WTC11 (cell line): Measurements from ENCODE around the gene KLHDC8A. TPM values are rescaled to one million over a fixed set of nuclear protein-coding genes. Genes with fewer than 3 reads are reported as not detected.

Experiments
- ATAC-seq: fragments of 200-7000 bp; cut with Tn5 transposase; 2 replicates; pipeline ENCODE4 v1.10.0; 2021; ENCODE audit warnings: mild to moderate bottlenecking, moderate library complexity
- CTCF ChIA-PET: fragments of 300-600 bp; sonication (Branson Sonifier 250); formaldehyde crosslinking; loops from one replicate; lab custom pipeline; 2021; ENCODE audit warnings: antibody characterized with exemption; lab: Charles Lee
- POLR2A ChIA-PET: fragments of 350-600 bp; sonication (Branson Sonifier 250); formaldehyde crosslinking; loops from one replicate; lab custom pipeline; 2021; ENCODE audit warnings: antibody characterized with exemption; lab: Charles Lee
- DNase-seq: peaks from one replicate; pipeline ENCODE4 v3.0.0; 2021; ENCODE audit warnings: low spot score
- H3K27ac Mint-ChIP-seq: 2 replicates; pipeline ENCODE4 v1.8.0; 2021; ENCODE audit warnings: mixed read lengths
- H3K27me3 Mint-ChIP-seq: 2 replicates; pipeline ENCODE4 v1.8.0; 2021; ENCODE audit warnings: low read depth, mild to moderate bottlenecking, moderate library complexity, mixed read lengths
- H3K36me3 Mint-ChIP-seq: 2 replicates; pipeline ENCODE4 v1.8.0; 2021; ENCODE audit warnings: mixed read lengths
- H3K4me1 Mint-ChIP-seq: 2 replicates; pipeline ENCODE4 v1.8.0; 2022; ENCODE audit warnings: mixed read lengths
- H3K4me3 Mint-ChIP-seq: 2 replicates; pipeline ENCODE4 v1.8.0; 2021; ENCODE audit warnings: mild to moderate bottlenecking, moderate library complexity, mixed read lengths
- H3K9me3 Mint-ChIP-seq: 2 replicates; pipeline ENCODE4 v1.8.0; 2021; ENCODE audit warnings: mixed read lengths
- CTCF ChIP-seq: fragments of 200-600 bp; IDR thresholded peaks from 2 replicates; pipeline ENCODE4 v1.8.0; 2022; ENCODE audit warnings: antibody characterized with exemption
- E2F4 ChIP-seq: sonication (generic); formaldehyde crosslinking; IDR thresholded peaks from 2 replicates; pipeline ENCODE4 v1.8.1; 2022; ENCODE audit warnings: low read depth, mild to moderate bottlenecking, moderate library complexity, missing genetic modification reagents, borderline replicate concordance
- ERG ChIP-seq: fragments of 250-450 bp; sonication (Bioruptor Pico); IDR thresholded peaks from 2 replicates; pipeline ENCODE4 v1.8.0; 2021; ENCODE audit warnings: mild to moderate bottlenecking
- FOXJ3 ChIP-seq: sonication (generic); formaldehyde crosslinking; IDR thresholded peaks from 2 replicates; pipeline ENCODE4 v1.9.0; 2021; ENCODE audit warnings: missing genetic modification reagents, mild to moderate bottlenecking, borderline replicate concordance
- JAZF1 ChIP-seq: fragments of 250-450 bp; sonication (Bioruptor Pico); IDR thresholded peaks from 2 replicates; pipeline ENCODE4 v1.9.0; 2021; ENCODE audit warnings: moderate library complexity, mild to moderate bottlenecking, inconsistent platforms
- MYBL2 ChIP-seq: sonication (generic); formaldehyde crosslinking; IDR thresholded peaks from 2 replicates; pipeline ENCODE4 v1.8.1; 2023; ENCODE audit warnings: mild to moderate bottlenecking, moderate library complexity, missing genetic modification reagents
- NFATC4 ChIP-seq: fragments of 250-450 bp; sonication (Bioruptor Pico); IDR thresholded peaks from 2 replicates; pipeline ENCODE4 v1.9.0; 2021; ENCODE audit warnings: mild to moderate bottlenecking
- NR1H2 ChIP-seq: sonication (generic); formaldehyde crosslinking; IDR thresholded peaks from 2 replicates; pipeline ENCODE4 v1.9.0; 2021; ENCODE audit warnings: mild to moderate bottlenecking, moderate library complexity, missing genetic modification reagents
- PREB ChIP-seq: sonication (generic); formaldehyde crosslinking; IDR thresholded peaks from 2 replicates; pipeline ENCODE4 v1.8.1; 2022; ENCODE audit warnings: mild to moderate bottlenecking, missing genetic modification reagents, moderate library complexity, borderline replicate concordance
- SMAD3 ChIP-seq: sonication (generic); formaldehyde crosslinking; IDR thresholded peaks from 2 replicates; pipeline ENCODE4 v1.8.0; 2022; ENCODE audit warnings: missing genetic modification reagents, mild to moderate bottlenecking, borderline replicate concordance
- SMAD4 ChIP-seq: sonication (generic); formaldehyde crosslinking; IDR thresholded peaks from 2 replicates; pipeline ENCODE4 v1.8.0; 2022; ENCODE audit warnings: mild to moderate bottlenecking, missing genetic modification reagents
- SOX15 ChIP-seq: fragments of 250-450 bp; sonication (Bioruptor Pico); IDR thresholded peaks from 2 replicates; pipeline ENCODE4 v1.9.0; 2021; ENCODE audit warnings: mild to moderate bottlenecking
- TCF7 ChIP-seq: sonication (generic); formaldehyde crosslinking; IDR thresholded peaks from 2 replicates; pipeline ENCODE4 v1.8.0; 2022; ENCODE audit warnings: mild to moderate bottlenecking, low read depth, missing genetic modification reagents, moderate library complexity
- TEAD1 ChIP-seq: sonication (generic); formaldehyde crosslinking; IDR thresholded peaks from 2 replicates; pipeline ENCODE4 v1.8.0; 2022; ENCODE audit warnings: mild to moderate bottlenecking, missing genetic modification reagents
- TP53 ChIP-seq: sonication (generic); formaldehyde crosslinking; IDR thresholded peaks from 2 replicates; pipeline ENCODE4 v1.8.1; 2023; ENCODE audit warnings: mild to moderate bottlenecking, missing genetic modification reagents
- ZBTB43 ChIP-seq: sonication (generic); formaldehyde crosslinking; IDR thresholded peaks from 2 replicates; pipeline ENCODE4 v1.8.1; 2023; ENCODE audit warnings: mild to moderate bottlenecking, missing genetic modification reagents
- ZNF232 ChIP-seq: sonication (generic); formaldehyde crosslinking; IDR thresholded peaks from 2 replicates; pipeline ENCODE4 v1.8.0; 2022; ENCODE audit warnings: mild to moderate bottlenecking, missing genetic modification reagents
- ZNF281 ChIP-seq: sonication (generic); formaldehyde crosslinking; IDR thresholded peaks from 2 replicates; pipeline ENCODE4 v1.8.0; 2023; ENCODE audit warnings: mild to moderate bottlenecking, missing genetic modification reagents
- ZNF317 ChIP-seq: sonication (generic); formaldehyde crosslinking; IDR thresholded peaks from 2 replicates; pipeline ENCODE4 v1.8.1; 2023; ENCODE audit warnings: low read depth, mild to moderate bottlenecking, moderate library complexity, missing genetic modification reagents, borderline replicate concordance
- ZNF532 ChIP-seq: fragments of 250-450 bp; sonication (Bioruptor Pico); IDR thresholded peaks from 2 replicates; pipeline ENCODE4 v1.9.0; 2021; ENCODE audit warnings: mild to moderate bottlenecking, borderline replicate concordance
- total RNA-seq: library from RNA; stranded (reverse); gene quantifications from 3 replicates; pipeline ENCODE4 v1.2.3, GENCODE V29; 2021

Gene KLHDC8A
- total RNA-seq, 1 experiment from 2014 or later = 1.7 TPM

- POLR2A ChIA-PET = interaction anchor here (1.2 to 3.4 kb wide), 7 partner anchors 9 to 31 kb away, joined by 5 to 33 read pairs (median 7); partner anchors contain the start of gene NUAK2
- H3K27ac Mint-ChIP-seq = peak overlapping the region; percentile 100
- CTCF ChIA-PET = interaction anchor here (1.0 to 2.7 kb wide), 10 partner anchors 9 to 192 kb away, joined by 3 to 25 read pairs (median 6); no protein-coding TSS in a partner anchor
- no peak for TF ChIP-seq MYBL2 (CRISPR knock-in tag)
- no peak for TF ChIP-seq TP53 (CRISPR knock-in tag)
- no peak for TF ChIP-seq NFATC4 (CRISPR knock-in tag)
- TF ChIP-seq SMAD4 (CRISPR knock-in tag) = no peak
- TF ChIP-seq ZBTB43 (CRISPR knock-in tag) = no peak
- TF ChIP-seq CTCF = no peak
- no peak for TF ChIP-seq JAZF1 (CRISPR knock-in tag)
- TF ChIP-seq ERG (CRISPR knock-in tag) = no peak
- TF ChIP-seq TCF7 (CRISPR knock-in tag) = no peak
- TF ChIP-seq E2F4 (CRISPR knock-in tag) = no peak
- no peak for TF ChIP-seq PREB (CRISPR knock-in tag)
- TF ChIP-seq SMAD3 = no peak
- TF ChIP-seq ZNF232 (CRISPR knock-in tag) = no peak
- H3K4me3 Mint-ChIP-seq = no peak overlapping the region
- DNase-seq (no peak), ATAC-seq (no peak)
- no peaks in the 10 kb centered on the region for H3K9me3 Mint-ChIP-seq
- H3K36me3 Mint-ChIP-seq = no peaks in the 10 kb centered on the region
- peaks cover 52% of the 10 kb centered on the region for H3K4me1 Mint-ChIP-seq
- no peaks in the 10 kb centered on the region; the same call in 1 of the 2 replicates for H3K27me3 Mint-ChIP-seq
Measured at GRCh38 chr1:205293350-205294074, 63.2 kb downstream of the KLHDC8A start.

GRCh38 chr1:205291596-205291995 lies 65.1 kb downstream of the KLHDC8A start:
- no peak for ATAC-seq
- H3K27ac Mint-ChIP-seq = peak overlapping the region; percentile 23; the same call in 1 of the 2 replicates
- ChIA-PET CTCF (interaction anchor here (0.8 to 1.6 kb wide), 2 partner anchors 9 to 34 kb away, joined by 3 to 5 read pairs; no protein-coding TSS in a partner anchor), POLR2A (no interaction called here)
- H3K9me3 Mint-ChIP-seq = no peaks in the 10 kb centered on the region
- no peak overlapping the region for H3K4me3 Mint-ChIP-seq
- H3K36me3 Mint-ChIP-seq = no peaks in the 10 kb centered on the region
- no peaks in the 10 kb centered on the region; the same call in 1 of the 2 replicates for H3K27me3 Mint-ChIP-seq
- H3K4me1 Mint-ChIP-seq = peaks cover 53% of the 10 kb centered on the region
- DNase-seq = no peak
- TF ChIP-seq ZNF281 (CRISPR knock-in tag) (no peak), TEAD1 (no peak), SMAD3 (no peak), SOX15 (CRISPR knock-in tag) (no peak), ZNF532 (CRISPR knock-in tag) (no peak), ZNF317 (CRISPR knock-in tag) (no peak), NR1H2 (CRISPR knock-in tag) (no peak), MYBL2 (CRISPR knock-in tag) (no peak), FOXJ3 (no peak)
